Stomach smooth muscle (tissue), 2 donors: ENCODE measurements around the gene PRR3.

Experiments
- H3K27ac ChIP-seq: one replicate; pipeline ENCODE4 v1.7.0; 2013; ENCODE audit warnings: mild to moderate bottlenecking, low read length, inconsistent platforms
- H3K27me3 ChIP-seq, 2 donors: one replicate each; pipeline ENCODE4 v1.7.0; 2013; ENCODE audit warnings: low read length in 2 of 2; ENCODE audit not compliant: insufficient read depth in 2 of 2, control insufficient read depth in 1 of 2
- H3K36me3 ChIP-seq, 2 donors: one replicate each; pipeline ENCODE4 v1.7.0; 2013; ENCODE audit warnings: low read length in 2 of 2; ENCODE audit not compliant: control insufficient read depth in 2 of 2, insufficient read depth in 2 of 2
- H3K4me1 ChIP-seq: one replicate; pipeline ENCODE4 v1.7.0; 2013; ENCODE audit warnings: low read length; ENCODE audit not compliant: control insufficient read depth, insufficient read depth
- H3K4me3 ChIP-seq, 2 donors: one replicate each; pipeline ENCODE4 v1.7.0; 2013; ENCODE audit warnings: low read length in 2 of 2
- H3K9ac ChIP-seq, 2 donors: one replicate each; pipeline ENCODE4 v1.7.0; 2013; ENCODE audit warnings: low read length in 2 of 2, mild to moderate bottlenecking in 1 of 2
- H3K9me3 ChIP-seq, 2 donors: one replicate each; pipeline ENCODE4 v1.7.0; 2013; ENCODE audit warnings: low read length in 2 of 2; ENCODE audit not compliant: control insufficient read depth in 2 of 2
- donor health status: healthy.
- donor health status: Pancreatic carcinoma.

PRR3 gene

GRCh38 chr6:30541515-30542403 is 15.3 kb upstream of the PRR3 start:
- H3K27ac ChIP-seq: no peak overlapping the region
- H3K9me3 ChIP-seq: no peaks in the 10 kb centered on the region
- no peak overlapping the region for H3K9ac ChIP-seq
- peaks cover 12 to 13% of the 10 kb centered on the region in 2 donors for H3K36me3 ChIP-seq
- H3K4me1 ChIP-seq: peaks cover 8% of the 10 kb centered on the region
- H3K4me3 ChIP-seq: peak overlapping the region; percentile 48 to 68
- H3K27me3 ChIP-seq: no peaks in the 10 kb centered on the region

DNA sequence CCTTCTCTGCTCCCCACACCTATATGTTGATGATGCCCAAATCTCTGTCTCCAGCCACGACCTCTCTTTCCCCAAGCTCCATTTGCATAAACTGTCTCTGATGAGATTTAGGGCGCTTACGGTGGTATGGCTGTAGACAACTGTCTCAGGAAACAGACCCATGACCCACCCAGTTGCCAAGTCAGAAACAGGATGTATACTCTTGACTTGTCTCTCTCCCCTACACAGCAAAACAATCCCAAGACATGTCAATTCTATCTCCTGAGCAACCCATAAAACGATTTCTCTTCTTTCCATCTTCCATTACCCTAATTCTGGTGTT is 14.7 kb upstream of the PRR3 start:
- Histone ChIP-seq H3K4me3 (no peak overlapping the region), H3K4me1 (peaks cover 8% of the 10 kb centered on the region), H3K9me3 (no peaks in the 10 kb centered on the region), H3K9ac (peak overlapping the region in 1 of 2 donors; percentile 13), H3K27ac (peak overlapping the region; percentile 24), H3K27me3 (no peaks in the 10 kb centered on the region), H3K36me3 (peaks cover 16 to 18% of the 10 kb centered on the region in 2 donors)

DNA sequence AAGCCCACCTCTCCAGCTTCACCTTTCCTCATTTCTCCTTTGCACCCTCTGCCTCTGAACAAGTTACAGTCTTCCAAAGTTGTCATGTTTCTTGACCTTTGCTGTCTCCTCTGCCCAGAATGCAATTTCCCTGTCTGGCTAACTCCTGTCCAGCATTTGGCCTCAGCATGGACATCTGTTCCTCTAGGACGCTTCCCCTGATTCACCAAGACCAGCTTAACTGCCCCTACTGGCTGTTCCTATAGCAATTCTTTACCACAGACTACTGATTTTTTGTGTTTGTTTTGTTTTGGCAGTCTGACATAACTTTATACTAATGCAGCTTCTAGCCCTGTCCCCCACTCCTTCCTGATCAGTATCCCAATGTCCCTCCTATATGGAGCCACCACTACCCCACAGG is 14.2 kb upstream of the PRR3 start:
- Histone ChIP-seq H3K36me3 (peaks cover 19 to 20% of the 10 kb centered on the region in 2 donors), H3K9ac (no peak overlapping the region), H3K27ac (peak overlapping the region; percentile 24), H3K4me3 (no peak overlapping the region), H3K4me1 (peaks cover 8% of the 10 kb centered on the region), H3K27me3 (no peaks in the 10 kb centered on the region), H3K9me3 (no peaks in the 10 kb centered on the region)

DNA sequence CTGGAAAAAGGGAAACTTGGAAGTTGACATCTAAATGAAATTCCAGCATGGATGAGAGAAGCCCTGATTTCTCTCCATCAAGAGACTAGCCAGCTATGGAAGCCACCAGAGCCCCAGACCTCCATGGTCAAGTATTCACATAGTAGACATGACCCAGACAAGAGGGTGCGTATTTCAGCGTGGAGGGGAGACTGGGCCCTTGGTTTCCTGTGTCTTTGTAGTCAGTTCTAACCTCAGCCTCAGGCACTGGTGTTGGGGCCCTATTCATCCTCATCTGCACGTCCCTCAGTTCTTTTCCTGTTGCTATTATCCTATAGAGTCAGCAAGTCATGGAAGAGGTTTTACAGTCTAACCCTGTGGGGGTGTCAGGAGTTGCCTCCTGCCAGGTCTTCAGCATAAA is 13.3 kb upstream of the PRR3 start:
- peaks cover 8% of the 10 kb centered on the region for H3K4me1 ChIP-seq

DNA sequence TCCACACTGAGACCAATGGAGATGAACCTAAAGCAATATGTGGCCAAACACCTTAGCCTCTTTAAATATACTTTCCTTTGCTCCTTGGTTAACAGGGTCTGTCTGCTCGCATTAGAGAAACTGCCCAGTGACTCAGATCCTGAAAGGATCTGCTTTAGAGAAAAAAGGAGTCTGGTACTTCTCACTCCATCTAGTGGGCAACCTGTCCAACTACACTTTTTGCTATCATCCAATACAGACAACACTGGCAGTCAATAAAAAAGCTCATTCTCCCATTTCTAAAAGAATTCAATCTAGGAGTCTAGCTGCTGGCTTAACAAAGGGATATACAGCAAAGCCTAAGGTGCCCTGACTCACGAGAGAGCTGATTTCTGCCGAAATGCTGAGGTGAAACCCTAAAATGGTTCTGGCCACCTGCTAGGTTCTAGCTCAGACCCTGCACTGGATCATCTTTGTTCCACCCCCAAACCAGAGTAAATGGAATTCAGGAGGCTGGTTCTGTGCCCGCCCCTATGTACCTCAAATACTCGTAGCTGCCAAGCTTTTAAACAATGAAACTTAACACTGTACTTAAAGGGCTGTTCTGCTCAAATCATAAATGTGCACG is 12.3 kb upstream of the PRR3 start:
- Histone ChIP-seq H3K4me1 (peaks cover 8% of the 10 kb centered on the region), H3K9ac (no peak overlapping the region), H3K4me3 (no peak overlapping the region), H3K36me3 (peaks cover 23 to 28% of the 10 kb centered on the region in 2 donors), H3K27ac (no peak overlapping the region), H3K9me3 (no peaks in the 10 kb centered on the region), H3K27me3 (no peaks in the 10 kb centered on the region)

More for the DNA sequence above, 13.3 kb upstream of the PRR3 start:
- Histone ChIP-seq H3K9ac (no peak overlapping the region), H3K27me3 (no peaks in the 10 kb centered on the region), H3K36me3 (peaks cover 23 to 25% of the 10 kb centered on the region in 2 donors), H3K27ac (no peak overlapping the region), H3K4me3 (no peak overlapping the region), H3K9me3 (no peaks in the 10 kb centered on the region)

DNA sequence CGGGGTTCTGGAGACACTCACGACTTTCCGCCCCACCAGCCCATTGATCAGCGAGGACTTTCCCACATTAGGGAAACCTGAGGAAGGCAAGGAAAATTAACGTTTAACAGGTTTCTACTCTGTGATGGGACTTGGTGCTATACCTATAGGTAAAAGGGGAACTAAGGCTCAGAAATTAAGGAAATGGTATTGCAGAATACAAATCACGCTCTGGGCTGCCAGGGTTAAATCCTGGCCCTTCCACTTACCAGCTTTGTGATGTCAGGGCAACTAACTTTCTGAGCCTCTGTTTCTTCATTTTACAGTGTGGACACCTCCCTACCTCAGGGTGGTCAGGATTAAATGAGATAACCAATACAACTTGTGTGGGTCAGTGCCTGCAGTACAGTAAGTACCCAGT is 9.6 kb upstream of the PRR3 start:
- no peak overlapping the region for H3K27ac ChIP-seq
- H3K36me3 ChIP-seq: peaks cover 38 to 47% of the 10 kb centered on the region in 2 donors
- no peaks in the 10 kb centered on the region for H3K27me3 ChIP-seq
- H3K9ac ChIP-seq: no peak overlapping the region
- no peaks in the 10 kb centered on the region for H3K9me3 ChIP-seq
- no peak overlapping the region for H3K4me3 ChIP-seq
- H3K4me1 ChIP-seq: peaks cover 2% of the 10 kb centered on the region

DNA sequence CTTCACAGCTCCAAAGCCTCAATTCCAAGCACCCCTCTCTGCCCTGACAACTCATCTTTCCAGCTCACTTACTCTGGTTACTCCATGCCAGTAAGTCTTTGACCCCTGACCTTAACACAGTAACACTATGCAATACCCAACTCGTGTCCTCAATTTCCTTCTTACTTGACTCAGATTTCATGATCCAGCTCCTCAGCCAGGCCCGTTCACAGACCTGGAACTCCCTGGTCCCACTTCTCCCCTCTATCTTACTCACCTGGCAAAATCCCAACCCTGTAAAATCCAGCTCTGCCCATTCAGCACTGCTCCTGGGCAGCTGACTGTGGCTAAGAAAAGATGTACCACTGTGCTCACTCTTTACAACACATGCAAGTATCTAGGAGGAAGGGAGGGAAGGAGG is 8.7 kb upstream of the PRR3 start:
- H3K9me3 ChIP-seq: no peaks in the 10 kb centered on the region
- H3K27ac ChIP-seq: no peak overlapping the region
- no peak overlapping the region for H3K9ac ChIP-seq
- no peaks in the 10 kb centered on the region for H3K27me3 ChIP-seq
- H3K4me3 ChIP-seq: no peak overlapping the region
- peaks cover 47 to 56% of the 10 kb centered on the region in 2 donors for H3K36me3 ChIP-seq
- H3K4me1 ChIP-seq: no peaks in the 10 kb centered on the region

DNA sequence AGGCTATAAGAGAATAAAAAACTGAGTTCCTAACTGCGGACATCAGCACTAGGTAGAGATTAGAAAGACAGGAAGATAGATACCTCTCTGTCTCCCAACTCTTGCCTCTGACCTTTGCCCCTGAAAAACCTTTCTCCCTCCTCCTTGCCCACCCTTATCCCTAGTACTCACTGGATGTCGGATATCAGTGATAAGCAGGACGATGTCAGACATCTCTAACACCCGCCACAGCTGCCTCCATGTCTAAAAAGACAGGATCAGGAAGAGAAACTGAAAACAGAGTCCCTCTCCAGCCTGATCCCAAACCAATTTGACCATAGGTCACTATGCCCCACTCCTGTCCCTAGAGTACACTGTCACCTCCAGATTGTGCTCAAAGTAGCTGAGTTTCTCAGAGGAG is 2.7 kb upstream of the PRR3 start:
- peak overlapping the region; percentile 99 for H3K27ac ChIP-seq
- H3K4me3 ChIP-seq: peak overlapping the region in 1 of 2 donors; percentile 97
- no peaks in the 10 kb centered on the region for H3K27me3 ChIP-seq
- H3K9me3 ChIP-seq: no peaks in the 10 kb centered on the region
- peaks cover 33 to 41% of the 10 kb centered on the region in 2 donors for H3K36me3 ChIP-seq
- H3K9ac ChIP-seq: peak overlapping the region in 1 of 2 donors; percentile 36
- H3K4me1 ChIP-seq: peaks cover 27% of the 10 kb centered on the region

DNA sequence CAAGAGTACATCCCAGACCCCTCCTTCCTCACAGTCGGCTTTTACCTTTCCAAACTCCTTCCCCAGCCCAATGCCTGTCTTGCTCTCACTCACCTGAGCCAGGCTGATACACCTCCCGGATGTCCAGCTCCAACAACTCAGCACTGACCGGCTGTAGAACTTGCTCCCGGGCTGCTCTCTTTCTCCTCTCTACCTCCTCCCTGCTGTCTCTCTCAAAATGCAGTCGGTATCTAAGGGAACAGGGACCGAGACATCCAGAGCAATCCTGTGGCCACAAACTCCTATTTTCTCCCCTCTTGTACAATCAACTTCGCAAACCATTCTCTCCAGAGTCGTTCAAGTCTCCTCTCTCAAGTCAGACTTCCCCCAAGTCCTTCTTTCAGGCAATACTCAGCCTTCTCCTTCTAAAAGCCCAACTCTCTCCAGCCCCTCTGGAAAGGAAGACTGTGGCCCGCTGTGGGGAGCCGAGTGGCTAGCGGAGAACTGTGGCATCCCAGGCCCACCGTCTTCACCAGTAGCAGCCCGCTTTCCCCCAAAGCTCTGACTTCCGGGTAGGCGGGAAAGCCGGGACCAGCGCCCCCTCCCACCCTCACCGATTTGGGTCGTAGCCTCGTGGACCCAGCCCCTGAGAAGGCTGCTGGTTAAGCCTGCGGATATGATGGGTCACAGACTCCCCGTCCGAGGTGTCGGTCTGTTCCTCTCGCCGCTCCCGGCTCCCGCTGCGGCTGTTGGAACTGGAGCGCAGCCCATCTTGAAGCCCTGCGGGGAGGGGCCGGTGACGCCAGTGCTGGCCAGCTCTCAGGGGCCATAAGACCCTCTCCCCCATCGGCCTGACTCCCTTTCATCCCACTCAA is 1.9 kb upstream of the PRR3 start:
- peak overlapping the region; percentile 86 to 96 for H3K9ac ChIP-seq
- peaks cover 27% of the 10 kb centered on the region for H3K4me1 ChIP-seq
- no peaks in the 10 kb centered on the region for H3K27me3 ChIP-seq
- H3K27ac ChIP-seq: peak overlapping the region; percentile 99
- H3K4me3 ChIP-seq: peak overlapping the region; percentile 97 to 100
- peaks cover 32 to 40% of the 10 kb centered on the region in 2 donors for H3K36me3 ChIP-seq
- no peaks in the 10 kb centered on the region for H3K9me3 ChIP-seq

DNA sequence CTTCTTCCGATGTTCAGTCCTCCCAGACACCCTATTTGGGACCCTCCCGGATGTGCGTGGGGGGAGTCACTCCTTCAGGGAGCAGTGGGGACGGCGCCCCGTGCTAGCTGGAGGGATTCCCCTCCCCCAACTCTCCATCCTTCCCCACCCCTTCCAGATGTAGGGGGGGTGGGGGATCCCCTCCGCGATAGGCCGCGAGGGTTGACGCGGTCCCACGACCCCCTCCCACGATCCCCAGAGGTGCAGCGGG is 1.4 kb upstream of the PRR3 start:
- no peaks in the 10 kb centered on the region for H3K9me3 ChIP-seq
- H3K27ac ChIP-seq: peak overlapping the region; percentile 99
- peak overlapping the region; percentile 86 to 96 for H3K9ac ChIP-seq
- H3K36me3 ChIP-seq: peaks cover 28 to 37% of the 10 kb centered on the region in 2 donors
- H3K4me1 ChIP-seq: peaks cover 27% of the 10 kb centered on the region
- peak overlapping the region; percentile 97 to 100 for H3K4me3 ChIP-seq
- no peaks in the 10 kb centered on the region for H3K27me3 ChIP-seq
